Raji (cell line): ENCODE data around the gene NOP58.

Experiments used
- POLR2A ChIP-seq: IDR thresholded peaks from 2 replicates; pipeline ENCODE4 v1.6.1; 2011; ENCODE audit warnings: low read depth, low read length, control low read depth; ENCODE audit not compliant: insufficient read depth

The NOP58 gene

GRCh38 chr2:202289394-202290204 is 24.0 kb downstream of the NOP58 start:
- no peak for TF ChIP-seq POLR2A

GRCh38 chr2:202290316-202290715 is 24.8 kb downstream of the NOP58 start:
- TF ChIP-seq POLR2A, result no peak

- TF ChIP-seq POLR2A, result no peak
Measured at GRCh38 chr2:202290970-202291369, 25.4 kb downstream of the NOP58 start.

- TF ChIP-seq POLR2A, result no peak
Measured at GRCh38 chr2:202299712-202300111, 34.1 kb downstream of the NOP58 start.

GRCh38 chr2:202306034-202306433 is 40.5 kb downstream of the NOP58 start:
- no peak for TF ChIP-seq POLR2A

GRCh38 chr2:202307690-202308089 is 42.1 kb downstream of the NOP58 start:
- TF ChIP-seq POLR2A, result no peak

- no peak for TF ChIP-seq POLR2A
Measured at GRCh38 chr2:202311823-202312388, 46.3 kb downstream of the NOP58 start.

GRCh38 chr2:202314116-202314515 is 48.6 kb downstream of the NOP58 start:
- TF ChIP-seq POLR2A, result no peak

GRCh38 chr2:202317080-202317857 is 51.7 kb downstream of the NOP58 start:
- no peak for TF ChIP-seq POLR2A

- no peak for TF ChIP-seq POLR2A
Measured at GRCh38 chr2:202322435-202322834, 56.9 kb downstream of the NOP58 start.

GRCh38 chr2:202327858-202328257 is 62.3 kb downstream of the NOP58 start:
- no peak for TF ChIP-seq POLR2A

- no peak for TF ChIP-seq POLR2A
Measured at GRCh38 chr2:202335791-202336467, 70.4 kb downstream of the NOP58 start.

GRCh38 chr2:202337151-202337550 is 71.6 kb downstream of the NOP58 start:
- no peak for TF ChIP-seq POLR2A

- no peak for TF ChIP-seq POLR2A
Measured at GRCh38 chr2:202337706-202338346, 72.3 kb downstream of the NOP58 start.

GRCh38 chr2:202339071-202339870 is 73.7 kb downstream of the NOP58 start:
- TF ChIP-seq POLR2A, result no peak

GRCh38 chr2:202344178-202344577 is 78.6 kb downstream of the NOP58 start:
- TF ChIP-seq POLR2A, result no peak
